ENCODE measurements around the gene ARIH1. TPM values are rescaled to one million over a fixed set of nuclear protein-coding genes. Genes with fewer than 3 reads are reported as not detected.
"Not testable (repeated sequence)": the region's sequence is repeated elsewhere in the genome, so short reads cannot be mapped to it uniquely, and the experiment has no call there.

ARIH1 gene
- total and polyA plus RNA-seq, 2 of the 8 experiments (the other 6 are each of a cell fraction or from before 2014, with no cell fraction given) = 32.7 to 179 TPM

DNA sequence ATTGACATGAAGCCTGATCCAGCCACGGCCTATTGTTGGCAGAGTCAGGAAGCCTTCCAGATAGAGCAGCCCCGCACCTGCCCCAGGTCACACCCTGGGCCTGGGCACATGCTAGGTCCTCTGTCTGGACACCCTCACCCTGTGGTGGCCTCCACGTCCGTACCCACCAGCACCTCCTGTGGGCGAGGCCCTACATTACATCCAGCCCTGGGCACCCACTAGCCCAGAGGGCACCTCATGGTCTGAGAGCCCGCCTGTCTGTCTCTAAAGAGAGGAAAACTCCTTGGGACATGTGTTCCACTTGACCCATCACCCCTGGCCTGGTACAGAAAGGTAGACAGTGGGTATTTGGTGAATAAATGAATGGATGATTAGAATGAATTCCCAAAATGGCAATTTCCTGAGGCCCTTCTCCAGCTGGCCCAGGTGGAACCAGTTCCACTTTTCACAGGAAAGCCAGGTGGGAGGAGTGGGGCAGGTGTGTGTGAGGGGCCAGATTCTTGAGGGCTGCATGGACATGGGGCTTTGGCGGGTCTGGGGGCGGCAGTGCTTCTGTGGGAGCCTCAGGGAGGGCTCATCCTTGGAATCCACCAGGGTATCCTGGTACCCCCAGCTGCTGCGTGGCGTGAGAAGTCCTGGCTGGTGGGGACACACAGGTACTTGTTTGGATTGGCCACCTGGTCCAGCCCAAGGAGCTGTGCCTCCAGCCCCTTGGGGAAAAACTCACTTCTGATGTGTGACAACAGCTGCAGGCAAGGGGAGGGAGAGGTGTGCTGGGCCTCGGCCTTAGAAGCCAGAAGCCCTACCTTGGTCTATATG, 154.3 kb downstream of the ARIH1 start:
- H3K14ac ChIP-seq (ENCODE audit: insufficient read length); H4K8ac ChIP-seq (ENCODE audit: extremely low read depth, insufficient read depth, low read length); POLR2A ChIA-PET (ENCODE audit: partially characterized antibody); H3K27ac ChIP-seq (ENCODE audit: low read depth, low read length); H3K4ac ChIP-seq (replicated peaks; ENCODE audit: insufficient read length, low read depth, low read length); H2BK20ac ChIP-seq (ENCODE audit: low read length); H2BK5ac ChIP-seq (ENCODE audit: low read depth, low read length); H4K91ac ChIP-seq (replicated peaks; ENCODE audit: insufficient read length, low read length); H3K4me3 ChIP-seq (ENCODE audit: extremely low read depth in 1 of 4, insufficient read depth in 2 of 4, low read depth in 3 of 4, low read length in 4 of 4); H3K79me2 ChIP-seq (ENCODE audit: control insufficient read depth in 1 of 2, insufficient read depth in 2 of 2, low read length in 2 of 2); H4K20me1 ChIP-seq (replicated peaks in 1 of 2; ENCODE audit: control insufficient read depth in 1 of 2, insufficient read depth in 2 of 2, low read length in 2 of 2); H4K5ac ChIP-seq (ENCODE audit: insufficient read length, low read depth, low read length); H3K23me2 ChIP-seq (ENCODE audit: low read depth, low read length); H3K79me1 ChIP-seq (ENCODE audit: low read depth, low read length); H3K9ac ChIP-seq (replicated peaks in 1 of 4; ENCODE audit: extremely low read depth in 1 of 4, low read depth in 3 of 4, low read length in 3 of 4); H2BK15ac ChIP-seq (ENCODE audit: low read length); H2BK120ac ChIP-seq (replicated peaks; ENCODE audit: low read depth, low read length); H3K36me3 ChIP-seq (ENCODE audit: control insufficient read depth in 2 of 4, insufficient read depth in 4 of 4, low read length in 3 of 4); H2AK5ac ChIP-seq (ENCODE audit: low read depth, low read length); H3K9me3 ChIP-seq (ENCODE audit: insufficient read depth in 2 of 2, low read depth in 1 of 2, low read length in 1 of 2); H3K27me3 ChIP-seq (replicated peaks in 1 of 4; ENCODE audit: control insufficient read depth in 3 of 4, extremely low read depth in 1 of 4, insufficient read depth in 3 of 4, low read length in 3 of 4); H3K23ac ChIP-seq (ENCODE audit: insufficient read length); H3K4me2 ChIP-seq (ENCODE audit: insufficient read depth in 1 of 2, low read depth in 2 of 2, low read length in 2 of 2); H3K56ac ChIP-seq (replicated peaks; ENCODE audit: insufficient read length, low read depth, low read length); FAIRE-seq; H2BK12ac ChIP-seq (ENCODE audit: low read depth, low read length); H3K4me1 ChIP-seq (replicated peaks in 1 of 4; ENCODE audit: control insufficient read depth in 3 of 4, insufficient read depth in 4 of 4, low read length in 3 of 4); H3K18ac ChIP-seq (ENCODE audit: extremely low read depth, low read length); H2AFZ ChIP-seq (ENCODE audit: low read length): not testable (repeated sequence)
- DNase-seq (ENCODE audit: low read depth in 1 of 2, low spot score in 2 of 2) = peak in 1 of 2 experiments; percentile 90
- WGBS, 2 experiments (ENCODE audit: extremely low coverage in 1 of 2, insufficient coverage in 1 of 2, insufficient read length in 1 of 2, insufficient replicate concordance in 2 of 2, low coverage in 1 of 2, low lambda C conversion rate in 2 of 2, missing lambda C conversion rate in 1 of 2) = 85% methylated on average over 11 of the region's 11 CpGs; no CpG with 5 or more reads in 1 of the 2 experiments
- TF ChIP-seq RAD21 (IDR thresholded peaks at IDR 0.05 in 1 of 2, conservative IDR thresholded peaks at IDR 0.05 in 1 of 2; ENCODE audit: low read depth in 2 of 2, low read length in 2 of 2) = peak; percentile 37 to 53; a peak in 3 of 4 replicates
- TF ChIP-seq, protein P1, sequence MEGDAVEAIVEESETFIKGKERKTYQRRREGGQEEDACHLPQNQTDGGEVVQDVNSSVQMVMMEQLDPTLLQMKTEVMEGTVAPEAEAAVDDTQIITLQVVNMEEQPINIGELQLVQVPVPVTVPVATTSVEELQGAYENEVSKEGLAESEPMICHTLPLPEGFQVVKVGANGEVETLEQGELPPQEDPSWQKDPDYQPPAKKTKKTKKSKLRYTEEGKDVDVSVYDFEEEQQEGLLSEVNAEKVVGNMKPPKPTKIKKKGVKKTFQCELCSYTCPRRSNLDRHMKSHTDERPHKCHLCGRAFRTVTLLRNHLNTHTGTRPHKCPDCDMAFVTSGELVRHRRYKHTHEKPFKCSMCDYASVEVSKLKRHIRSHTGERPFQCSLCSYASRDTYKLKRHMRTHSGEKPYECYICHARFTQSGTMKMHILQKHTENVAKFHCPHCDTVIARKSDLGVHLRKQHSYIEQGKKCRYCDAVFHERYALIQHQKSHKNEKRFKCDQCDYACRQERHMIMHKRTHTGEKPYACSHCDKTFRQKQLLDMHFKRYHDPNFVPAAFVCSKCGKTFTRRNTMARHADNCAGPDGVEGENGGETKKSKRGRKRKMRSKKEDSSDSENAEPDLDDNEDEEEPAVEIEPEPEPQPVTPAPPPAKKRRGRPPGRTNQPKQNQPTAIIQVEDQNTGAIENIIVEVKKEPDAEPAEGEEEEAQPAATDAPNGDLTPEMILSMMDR (IDR thresholded peaks at IDR 0.05; ENCODE audit: control extremely low read depth in 1 of 3, insufficient read depth in 1 of 3, low read depth in 1 of 3, low read length in 3 of 3) = peak; percentile 47 to 57 (median 57)
- CTCF ChIA-PET (ENCODE audit: partially characterized antibody) = interaction anchor here (0.6 to 3.7 kb wide), 13 partner anchors 12 to 763 kb away, joined by 3 to 38 read pairs (median 4); partner anchors contain the start of gene HEXA
